Measurements from ENCODE around the gene RAB9A.

- TF ChIP-seq, protein P1, sequence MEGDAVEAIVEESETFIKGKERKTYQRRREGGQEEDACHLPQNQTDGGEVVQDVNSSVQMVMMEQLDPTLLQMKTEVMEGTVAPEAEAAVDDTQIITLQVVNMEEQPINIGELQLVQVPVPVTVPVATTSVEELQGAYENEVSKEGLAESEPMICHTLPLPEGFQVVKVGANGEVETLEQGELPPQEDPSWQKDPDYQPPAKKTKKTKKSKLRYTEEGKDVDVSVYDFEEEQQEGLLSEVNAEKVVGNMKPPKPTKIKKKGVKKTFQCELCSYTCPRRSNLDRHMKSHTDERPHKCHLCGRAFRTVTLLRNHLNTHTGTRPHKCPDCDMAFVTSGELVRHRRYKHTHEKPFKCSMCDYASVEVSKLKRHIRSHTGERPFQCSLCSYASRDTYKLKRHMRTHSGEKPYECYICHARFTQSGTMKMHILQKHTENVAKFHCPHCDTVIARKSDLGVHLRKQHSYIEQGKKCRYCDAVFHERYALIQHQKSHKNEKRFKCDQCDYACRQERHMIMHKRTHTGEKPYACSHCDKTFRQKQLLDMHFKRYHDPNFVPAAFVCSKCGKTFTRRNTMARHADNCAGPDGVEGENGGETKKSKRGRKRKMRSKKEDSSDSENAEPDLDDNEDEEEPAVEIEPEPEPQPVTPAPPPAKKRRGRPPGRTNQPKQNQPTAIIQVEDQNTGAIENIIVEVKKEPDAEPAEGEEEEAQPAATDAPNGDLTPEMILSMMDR (conservative IDR thresholded peaks at IDR 0.05; ENCODE audit: low read depth, low read length): no peak
- TF ChIP-seq EZH2 (IDR thresholded peaks at IDR 0.05; ENCODE audit: borderline replicate concordance, low read depth, low read length, poor library complexity, severe bottlenecking): no peak
Observed at GRCh38 chrX:13698432-13698831, 9.5 kb downstream of the RAB9A start.
